22Rv1 (cell line): ENCODE measurements around the gene FAM47B.

Source experiments
- H3K27ac ChIP-seq: fragments of 450-650 bp; 2 replicates; pipeline ENCODE4 v1.5.1; 2017
- CTCF ChIP-seq: fragments of 450-650 bp; IDR thresholded peaks from 2 replicates; pipeline ENCODE4 v1.5.1; 2017; ENCODE audit warnings: mild to moderate bottlenecking
- ZFX ChIP-seq: fragments of 450-650 bp; IDR thresholded peaks from 2 replicates; pipeline ENCODE4 v1.6.1; 2017; ENCODE audit warnings: antibody characterized with exemption, borderline replicate concordance

Gene FAM47B

GRCh38 chrX:34961662-34962061 is 19.1 kb downstream of the FAM47B start:
- no peak for TF ChIP-seq CTCF
- TF ChIP-seq ZFX, result no peak
- no peak overlapping the region for H3K27ac ChIP-seq

- no peak overlapping the region for H3K27ac ChIP-seq
These were observed 29.6 kb downstream of the FAM47B start for GRCh38 chrX:34972206-34972605.

GRCh38 chrX:34978171-34978570 is 35.6 kb downstream of the FAM47B start:
- TF ChIP-seq CTCF (no peak), ZFX (no peak)
- H3K27ac ChIP-seq, result no peak overlapping the region

More at GRCh38 chrX:34972206-34972605, 29.6 kb downstream of the FAM47B start:
- no peak for TF ChIP-seq CTCF
- no peak for TF ChIP-seq ZFX

GRCh38 chrX:34987646-34988045 is 45.0 kb downstream of the FAM47B start:
- no peak overlapping the region for H3K27ac ChIP-seq
- TF ChIP-seq CTCF (no peak), ZFX (no peak)
